ENCODE results near the gene WDR4.
"Not testable (repeated sequence)": the region's sequence is repeated elsewhere in the genome, so short reads cannot be mapped to it uniquely, and the experiment has no call there.

WDR4 gene

GRCh38 chr21:42809577-42810475, 69.5 kb downstream of the WDR4 start:
- no peak for DNase-seq

- no peak for DNase-seq
Measured at GRCh38 chr21:42809171-42809570, 70.2 kb downstream of the WDR4 start.

- no peak for DNase-seq
Measured at GRCh38 chr21:42807938-42808613, 71.3 kb downstream of the WDR4 start.

- DNase-seq = not testable (repeated sequence)
Measured at GRCh38 chr21:42807293-42807895, 71.9 kb downstream of the WDR4 start.

GRCh38 chr21:42806509-42807140, 72.7 kb downstream of the WDR4 start:
- DNase-seq = no peak

GRCh38 chr21:42801616-42802015, 77.7 kb downstream of the WDR4 start:
- not testable (repeated sequence) for DNase-seq

GRCh38 chr21:42799948-42800347, 79.4 kb downstream of the WDR4 start:
- DNase-seq = no peak

GRCh38 chr21:42799516-42799915, 79.8 kb downstream of the WDR4 start:
- peak in 1 of 2 experiments; percentile 40 for DNase-seq
